ENCODE results near the gene CCDC78. TPM values are rescaled to one million over a fixed set of nuclear protein-coding genes. Genes with fewer than 3 reads are reported as not detected.

Gene CCDC78
- polyA plus RNA-seq (2012; ENCODE audit: low read depth, missing spikeins), result 5.3 TPM

GRCh38 chr16:726438-727290 lies at the start of gene CCDC78, which contains the start of gene HAGHL:
TSS of gene CCDC78 (minus strand) at chr16:726443. CDS start at chr16:726367, 76 bp downstream.
TSS of gene HAGHL (plus strand) at chr16:727106. CDS start at chr16:727510, 404 bp downstream.
- TF ChIP-seq TAF1 (IDR thresholded peaks at IDR 0.05; ENCODE audit: low read depth, low read length) (no peak), POLR2AphosphoS5 (IDR thresholded peaks at IDR 0.05; ENCODE audit: low read depth, low read length) (no peak), SPI1 (IDR thresholded peaks at IDR 0.05; ENCODE audit: low read depth, low read length) (no peak), PAX5 (IDR thresholded peaks at IDR 0.05; ENCODE audit: insufficient read depth, low read length, severe bottlenecking) (no peak), POLR2A (IDR thresholded peaks at IDR 0.05; ENCODE audit: low read depth, low read length) (no peak; the same call in 1 of the 2 replicates), POU2F2 (IDR thresholded peaks at IDR 0.05; ENCODE audit: low read depth, low read length) (no peak)
- peak; percentile 95 for FAIRE-seq
- peak; percentile 78 for DNase-seq (ENCODE audit: insufficient read length, low spot score)

- no peak for TF ChIP-seq TAF1 (IDR thresholded peaks at IDR 0.05; ENCODE audit: low read depth, low read length)
- no peak for FAIRE-seq
- no peak for DNase-seq (ENCODE audit: insufficient read length, low spot score)
Observed at GRCh38 chr16:775236-775796, 49.1 kb upstream of the CCDC78 start.

- no peak for FAIRE-seq
- DNase-seq (ENCODE audit: insufficient read length, low spot score), result no peak
- TF ChIP-seq SPI1 (IDR thresholded peaks at IDR 0.05; ENCODE audit: low read depth, low read length) (no peak), POLR2AphosphoS5 (IDR thresholded peaks at IDR 0.05; ENCODE audit: low read depth, low read length) (no peak)
Observed at GRCh38 chr16:774086-775001, 48.1 kb upstream of the CCDC78 start.

- DNase-seq (ENCODE audit: insufficient read length, low spot score) (no peak), FAIRE-seq (no peak)
Observed at GRCh38 chr16:772959-773358, 46.7 kb upstream of the CCDC78 start.

GRCh38 chr16:770411-770810 lies 44.2 kb upstream of the CCDC78 start:
- TF ChIP-seq POLR2AphosphoS5 (IDR thresholded peaks at IDR 0.05; ENCODE audit: low read depth, low read length) (no peak), SPI1 (IDR thresholded peaks at IDR 0.05; ENCODE audit: low read depth, low read length) (no peak)
- no peak for DNase-seq (ENCODE audit: insufficient read length, low spot score)
- no peak for FAIRE-seq

More at GRCh38 chr16:772959-773358, 46.7 kb upstream of the CCDC78 start:
- TF ChIP-seq PAX5 (IDR thresholded peaks at IDR 0.05; ENCODE audit: insufficient read depth, low read length, severe bottlenecking) (no peak), SPI1 (IDR thresholded peaks at IDR 0.05; ENCODE audit: low read depth, low read length) (no peak), TAF1 (IDR thresholded peaks at IDR 0.05; ENCODE audit: low read depth, low read length) (no peak), POU2F2 (IDR thresholded peaks at IDR 0.05; ENCODE audit: low read depth, low read length) (no peak), POLR2AphosphoS5 (IDR thresholded peaks at IDR 0.05; ENCODE audit: low read depth, low read length) (no peak), POLR2A (IDR thresholded peaks at IDR 0.05; ENCODE audit: low read depth, low read length) (no peak)

GRCh38 chr16:769934-770333 lies 43.7 kb upstream of the CCDC78 start:
- DNase-seq (ENCODE audit: insufficient read length, low spot score), result no peak
- TF ChIP-seq PAX5 (IDR thresholded peaks at IDR 0.05; ENCODE audit: insufficient read depth, low read length, severe bottlenecking) (no peak), POLR2A (IDR thresholded peaks at IDR 0.05; ENCODE audit: low read depth, low read length) (no peak), SPI1 (IDR thresholded peaks at IDR 0.05; ENCODE audit: low read depth, low read length) (no peak), TAF1 (IDR thresholded peaks at IDR 0.05; ENCODE audit: low read depth, low read length) (no peak), POU2F2 (IDR thresholded peaks at IDR 0.05; ENCODE audit: low read depth, low read length) (no peak), POLR2AphosphoS5 (IDR thresholded peaks at IDR 0.05; ENCODE audit: low read depth, low read length) (no peak)
- no peak for FAIRE-seq

GRCh38 chr16:769184-769784 lies 43.0 kb upstream of the CCDC78 start:
- FAIRE-seq (no peak), DNase-seq (ENCODE audit: insufficient read length, low spot score) (no peak)
- TF ChIP-seq POLR2A (IDR thresholded peaks at IDR 0.05; ENCODE audit: low read depth, low read length) (no peak), SPI1 (IDR thresholded peaks at IDR 0.05; ENCODE audit: low read depth, low read length) (no peak), TAF1 (IDR thresholded peaks at IDR 0.05; ENCODE audit: low read depth, low read length) (no peak), POU2F2 (IDR thresholded peaks at IDR 0.05; ENCODE audit: low read depth, low read length) (no peak), POLR2AphosphoS5 (IDR thresholded peaks at IDR 0.05; ENCODE audit: low read depth, low read length) (no peak), PAX5 (IDR thresholded peaks at IDR 0.05; ENCODE audit: insufficient read depth, low read length, severe bottlenecking) (no peak)

- TF ChIP-seq SPI1 (IDR thresholded peaks at IDR 0.05; ENCODE audit: low read depth, low read length) (no peak), POLR2A (IDR thresholded peaks at IDR 0.05; ENCODE audit: low read depth, low read length) (no peak), POLR2AphosphoS5 (IDR thresholded peaks at IDR 0.05; ENCODE audit: low read depth, low read length) (no peak), POU2F2 (IDR thresholded peaks at IDR 0.05; ENCODE audit: low read depth, low read length) (no peak), PAX5 (IDR thresholded peaks at IDR 0.05; ENCODE audit: insufficient read depth, low read length, severe bottlenecking) (no peak), TAF1 (IDR thresholded peaks at IDR 0.05; ENCODE audit: low read depth, low read length) (no peak)
- FAIRE-seq, result no peak
- no peak for DNase-seq (ENCODE audit: insufficient read length, low spot score)
Observed at GRCh38 chr16:768428-768827, 42.2 kb upstream of the CCDC78 start.

- no peak for FAIRE-seq
- DNase-seq (ENCODE audit: insufficient read length, low spot score), result no peak
- TF ChIP-seq TAF1 (IDR thresholded peaks at IDR 0.05; ENCODE audit: low read depth, low read length), result no peak
- no peak for TF ChIP-seq SPI1 (IDR thresholded peaks at IDR 0.05; ENCODE audit: low read depth, low read length)
- no peak for TF ChIP-seq POLR2A (IDR thresholded peaks at IDR 0.05; ENCODE audit: low read depth, low read length)
- TF ChIP-seq PAX5 (IDR thresholded peaks at IDR 0.05; ENCODE audit: insufficient read depth, low read length, severe bottlenecking), result no peak
- no peak for TF ChIP-seq POU2F2 (IDR thresholded peaks at IDR 0.05; ENCODE audit: low read depth, low read length)
- TF ChIP-seq POLR2AphosphoS5 (IDR thresholded peaks at IDR 0.05; ENCODE audit: low read depth, low read length), result no peak
Observed at GRCh38 chr16:767743-768235, 41.5 kb upstream of the CCDC78 start.
